ENCODE data around the gene MLKL.
"Not testable (repeated sequence)": the region's sequence is repeated elsewhere in the genome, so short reads cannot be mapped to it uniquely, and the experiment has no call there.

Gene MLKL

DNA sequence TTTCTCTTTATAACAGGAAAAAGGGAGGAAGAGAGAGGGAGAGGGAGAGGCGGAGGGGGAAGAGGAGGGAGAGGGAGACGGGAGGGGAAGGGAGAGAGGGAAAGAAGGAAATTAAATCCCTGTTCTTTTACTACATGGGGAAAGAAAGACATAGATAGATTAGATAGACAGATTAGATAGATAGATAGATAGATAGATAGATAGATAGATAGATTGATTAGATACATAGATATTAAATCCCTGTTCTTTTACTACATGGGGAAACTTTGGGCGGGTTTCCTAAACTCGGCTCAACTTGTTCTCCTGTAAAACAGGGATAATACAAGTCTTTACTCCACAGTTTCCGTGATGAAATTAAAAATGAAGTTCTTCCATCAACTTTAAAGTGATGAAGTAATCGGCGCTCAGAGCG is 34.6 kb downstream of the MLKL start:
- Mint-ChIP-seq H3K36me3 (ENCODE audit: low read depth) (peaks cover 50% of the 10 kb centered on the region), H3K27ac (peak overlapping the region; percentile 95), H3K4me3 (peak overlapping the region; percentile 90), H3K9me3 (no peaks in the 10 kb centered on the region), H3K4me1 (ENCODE audit: low read depth) (peaks cover 33% of the 10 kb centered on the region), H3K27me3 (ENCODE audit: low read depth) (no peaks in the 10 kb centered on the region)
- no peak for DNase-seq (ENCODE audit: low spot score)

DNA sequence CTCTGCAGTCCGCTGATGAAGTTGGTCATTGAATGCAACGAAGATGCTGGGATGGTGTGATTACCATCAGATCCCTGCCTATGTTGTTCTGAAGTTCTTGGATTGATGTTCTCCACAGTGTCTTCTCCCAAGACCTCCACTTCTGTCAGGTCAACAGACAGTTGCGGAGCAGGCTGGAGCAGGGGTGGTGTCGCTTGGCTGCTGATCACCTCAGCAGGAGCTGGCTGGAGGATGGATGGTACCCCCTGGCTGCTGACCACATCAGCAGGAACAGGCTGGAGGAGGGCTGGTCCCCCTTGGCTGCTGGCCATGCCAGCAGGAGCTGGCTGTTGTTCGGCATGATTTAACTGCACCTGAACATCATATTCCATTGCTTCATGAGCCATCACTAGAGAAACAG is 39.6 kb downstream of the MLKL start:
- peak overlapping the region; percentile 18 for H3K4me3 Mint-ChIP-seq
- H3K36me3 Mint-ChIP-seq (ENCODE audit: low read depth), result peaks cover 80% of the 10 kb centered on the region
- peaks cover 59% of the 10 kb centered on the region for H3K4me1 Mint-ChIP-seq (ENCODE audit: low read depth)
- H3K9me3 Mint-ChIP-seq, result no peaks in the 10 kb centered on the region
- DNase-seq (ENCODE audit: low spot score), result no peak
- H3K27ac Mint-ChIP-seq, result no peak overlapping the region
- no peaks in the 10 kb centered on the region for H3K27me3 Mint-ChIP-seq (ENCODE audit: low read depth)

DNA sequence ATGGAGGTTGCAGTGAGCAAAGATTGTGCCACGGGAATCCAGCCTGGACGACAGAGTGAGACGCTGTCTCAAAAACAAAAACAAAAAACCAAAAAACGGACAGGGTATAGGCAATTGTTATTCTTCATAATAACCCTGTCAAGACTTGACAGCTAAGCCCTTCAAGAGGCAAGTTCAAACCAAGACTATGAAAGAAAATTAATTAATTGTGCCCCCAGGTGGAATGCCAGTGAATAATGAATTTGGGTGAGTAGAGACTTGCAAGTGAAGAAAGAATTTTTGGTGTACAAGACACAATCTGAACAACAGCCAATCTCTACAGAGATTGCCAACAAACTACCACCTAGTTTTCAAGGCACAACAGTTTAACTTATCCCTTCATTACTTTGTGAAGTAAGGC is 40.3 kb downstream of the MLKL start:
- no peaks in the 10 kb centered on the region for H3K9me3 Mint-ChIP-seq
- peaks cover 82% of the 10 kb centered on the region for H3K36me3 Mint-ChIP-seq (ENCODE audit: low read depth)

DNA sequence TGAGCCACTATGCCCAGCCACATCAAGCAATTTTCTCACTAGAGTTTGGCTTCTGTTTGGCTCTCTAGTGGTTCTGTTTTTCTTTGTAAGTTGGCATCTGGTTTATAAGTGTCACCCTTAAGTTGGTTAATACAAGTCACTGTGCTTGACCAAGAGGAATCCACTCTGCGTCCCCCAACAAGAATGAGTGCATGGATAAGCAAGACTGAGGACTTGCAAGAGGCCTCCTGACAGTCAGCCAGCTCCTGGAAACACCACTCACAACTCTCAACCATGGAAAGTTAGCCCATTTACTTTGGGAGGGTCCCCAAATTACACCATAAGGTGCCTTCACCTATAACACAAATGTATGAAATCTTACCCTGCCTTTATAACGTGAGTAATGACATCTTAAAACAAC is 41.6 kb downstream of the MLKL start:
- Mint-ChIP-seq H3K27ac (no peak overlapping the region), H3K36me3 (ENCODE audit: low read depth) (peaks cover 80% of the 10 kb centered on the region), H3K4me1 (ENCODE audit: low read depth) (peaks cover 60% of the 10 kb centered on the region), H3K4me3 (peak overlapping the region; percentile 32), H3K27me3 (ENCODE audit: low read depth) (no peaks in the 10 kb centered on the region), H3K9me3 (no peaks in the 10 kb centered on the region)
- DNase-seq (ENCODE audit: low spot score), result no peak

More for the DNA sequence above, 40.3 kb downstream of the MLKL start:
- Mint-ChIP-seq H3K4me3 (peak overlapping the region; percentile 61), H3K27me3 (ENCODE audit: low read depth) (no peaks in the 10 kb centered on the region), H3K4me1 (ENCODE audit: low read depth) (peaks cover 61% of the 10 kb centered on the region), H3K27ac (no peak overlapping the region)
- no peak for DNase-seq (ENCODE audit: low spot score)

DNA sequence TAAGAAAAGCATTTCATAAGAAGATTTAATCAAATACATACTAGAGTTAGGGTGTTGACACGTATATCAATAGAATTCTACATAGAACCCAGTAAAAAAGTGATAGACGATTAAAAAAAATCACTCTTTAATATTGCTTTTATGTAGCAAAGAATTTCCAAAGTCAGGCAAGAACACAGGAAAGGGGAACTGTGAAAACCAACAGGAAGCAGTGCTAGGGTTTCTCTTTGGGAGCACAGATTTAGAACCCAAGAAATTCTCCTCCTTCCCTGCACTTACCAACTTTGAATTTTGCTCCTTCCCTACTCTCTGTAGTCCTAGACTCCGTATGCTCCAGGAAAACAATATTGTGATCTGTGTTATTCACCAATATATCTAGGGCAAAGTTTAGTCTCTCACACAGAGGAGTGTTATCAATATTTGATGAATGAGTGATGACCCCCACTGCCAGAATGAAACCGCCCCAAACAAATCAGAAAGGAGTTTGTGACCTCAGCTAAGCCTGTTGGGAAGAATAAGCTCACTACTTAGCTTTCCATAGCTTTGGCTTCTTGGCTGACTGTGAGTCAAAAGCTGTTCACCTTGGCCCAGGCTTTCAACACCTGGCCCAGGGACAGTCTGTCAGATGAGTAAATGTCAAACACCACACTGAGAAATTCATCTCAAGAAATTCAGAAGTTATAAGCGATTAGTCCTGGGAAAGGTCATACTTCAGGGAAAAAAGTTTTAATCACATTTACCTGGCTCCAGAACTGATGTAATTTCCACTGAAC is 42.6 kb downstream of the MLKL start:
- DNase-seq (ENCODE audit: low spot score), result no peak
- Mint-ChIP-seq H3K27me3 (ENCODE audit: low read depth) (no peaks in the 10 kb centered on the region), H3K4me1 (ENCODE audit: low read depth) (peaks cover 56% of the 10 kb centered on the region), H3K27ac (no peak overlapping the region), H3K9me3 (no peaks in the 10 kb centered on the region), H3K4me3 (peak overlapping the region; percentile 25), H3K36me3 (ENCODE audit: low read depth) (peaks cover 73% of the 10 kb centered on the region)

DNA sequence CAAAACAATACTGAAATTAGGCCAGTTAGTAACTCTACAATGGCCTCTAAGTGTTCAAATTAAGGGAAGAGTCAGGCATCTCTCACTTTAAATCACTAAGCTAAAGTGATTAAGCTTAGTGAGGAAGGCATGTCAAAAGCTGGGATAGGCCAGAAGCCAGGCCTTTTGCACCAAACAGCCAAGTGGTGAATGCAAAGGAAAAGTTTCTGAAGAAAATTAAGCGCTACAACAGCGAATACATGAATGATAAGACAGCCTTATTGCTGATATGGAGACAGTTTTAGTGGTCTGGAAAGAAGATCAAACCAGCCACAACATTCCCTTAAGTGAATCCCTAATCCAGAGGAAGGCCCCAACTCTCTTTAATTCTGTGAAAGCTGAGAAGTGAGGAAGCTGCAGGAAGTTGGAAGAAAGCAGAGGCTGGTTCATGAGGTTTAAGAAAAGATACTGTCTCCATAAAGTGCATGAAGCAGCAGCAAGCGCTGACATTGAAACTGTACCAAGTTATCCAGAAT is 46.1 kb downstream of the MLKL start:
- H3K36me3 Mint-ChIP-seq (ENCODE audit: low read depth), result peaks cover 60% of the 10 kb centered on the region
- no peak overlapping the region for H3K4me3 Mint-ChIP-seq
- H3K27me3 Mint-ChIP-seq (ENCODE audit: low read depth), result no peaks in the 10 kb centered on the region
- H3K27ac Mint-ChIP-seq, result peak overlapping the region; percentile 47
- DNase-seq (ENCODE audit: low spot score), result no peak
- H3K4me1 Mint-ChIP-seq (ENCODE audit: low read depth), result peaks cover 39% of the 10 kb centered on the region
- H3K9me3 Mint-ChIP-seq, result no peaks in the 10 kb centered on the region

DNA sequence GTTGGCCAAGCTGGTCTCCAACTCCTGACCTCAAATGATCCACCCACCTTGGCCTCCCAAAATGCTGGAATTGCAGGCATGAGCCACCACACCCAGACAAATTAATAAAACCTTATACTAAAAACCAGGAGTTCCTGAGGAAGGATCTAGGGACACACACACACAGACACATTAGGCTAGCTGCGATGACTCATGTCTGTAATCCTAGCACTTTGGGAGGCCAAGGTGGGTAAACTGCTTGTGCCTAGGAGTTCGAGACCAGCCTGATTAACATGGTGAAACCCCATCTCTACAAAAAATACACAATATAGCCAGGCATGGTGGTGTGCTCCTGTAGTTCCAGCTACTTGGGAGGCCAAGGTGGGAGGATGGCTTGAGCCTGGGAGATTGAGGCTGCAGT is 47.8 kb downstream of the MLKL start:
- peaks cover 27% of the 10 kb centered on the region for H3K4me1 Mint-ChIP-seq (ENCODE audit: low read depth)
- H3K4me3 Mint-ChIP-seq; H3K27ac Mint-ChIP-seq; H3K27me3 Mint-ChIP-seq (ENCODE audit: low read depth); DNase-seq (ENCODE audit: low spot score); H3K9me3 Mint-ChIP-seq: not testable (repeated sequence)
- H3K36me3 Mint-ChIP-seq (ENCODE audit: low read depth), result peaks cover 53% of the 10 kb centered on the region

DNA sequence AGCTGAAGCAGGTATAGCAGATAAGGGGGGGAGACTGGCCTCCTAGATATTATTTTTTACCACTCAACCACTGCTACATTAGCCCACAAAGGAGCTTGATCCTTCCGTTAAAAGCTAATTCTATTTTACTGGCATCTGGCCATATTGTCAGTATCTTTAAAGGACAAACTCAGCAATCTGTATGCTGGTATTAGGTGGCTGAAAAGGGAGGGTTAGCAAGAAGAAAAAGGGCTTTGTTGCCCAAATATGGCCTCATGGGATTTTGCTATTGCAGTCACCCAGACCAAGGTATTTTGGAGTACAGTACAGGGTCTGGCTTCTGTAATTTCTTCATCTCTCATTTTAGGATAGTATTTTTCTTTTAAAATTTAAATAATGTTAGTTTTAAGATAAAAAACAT is 48.4 kb downstream of the MLKL start:
- Mint-ChIP-seq H3K27me3 (ENCODE audit: low read depth) (no peaks in the 10 kb centered on the region), H3K27ac (no peak overlapping the region), H3K4me3 (no peak overlapping the region), H3K36me3 (ENCODE audit: low read depth) (peaks cover 54% of the 10 kb centered on the region), H3K9me3 (no peaks in the 10 kb centered on the region), H3K4me1 (ENCODE audit: low read depth) (peaks cover 25% of the 10 kb centered on the region)
- DNase-seq (ENCODE audit: low spot score), result no peak

DNA sequence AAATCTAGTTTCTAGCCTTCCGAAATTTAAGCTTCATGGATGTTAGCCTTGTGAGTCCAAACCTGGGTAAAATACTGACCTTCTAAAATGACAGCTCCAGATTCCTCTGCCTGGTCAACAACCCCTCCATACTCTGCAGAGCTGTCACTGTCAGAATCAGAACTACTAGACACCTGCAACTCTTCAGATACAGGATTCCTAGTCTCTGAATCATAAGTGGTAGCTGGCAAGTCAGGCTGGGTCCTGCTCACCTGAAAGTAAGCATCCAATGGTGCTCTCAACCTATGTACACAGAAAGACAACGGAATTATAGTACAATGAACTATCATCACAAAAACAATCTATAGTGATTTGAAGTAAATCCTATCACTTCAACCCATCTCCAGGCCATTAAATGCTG is 48.8 kb downstream of the MLKL start:
- H3K9me3 Mint-ChIP-seq, result no peaks in the 10 kb centered on the region
- no peak overlapping the region for H3K4me3 Mint-ChIP-seq
- H3K4me1 Mint-ChIP-seq (ENCODE audit: low read depth), result peaks cover 23% of the 10 kb centered on the region
- no peak for DNase-seq (ENCODE audit: low spot score)
- no peak overlapping the region for H3K27ac Mint-ChIP-seq
- no peaks in the 10 kb centered on the region for H3K27me3 Mint-ChIP-seq (ENCODE audit: low read depth)
- peaks cover 55% of the 10 kb centered on the region for H3K36me3 Mint-ChIP-seq (ENCODE audit: low read depth)

DNA sequence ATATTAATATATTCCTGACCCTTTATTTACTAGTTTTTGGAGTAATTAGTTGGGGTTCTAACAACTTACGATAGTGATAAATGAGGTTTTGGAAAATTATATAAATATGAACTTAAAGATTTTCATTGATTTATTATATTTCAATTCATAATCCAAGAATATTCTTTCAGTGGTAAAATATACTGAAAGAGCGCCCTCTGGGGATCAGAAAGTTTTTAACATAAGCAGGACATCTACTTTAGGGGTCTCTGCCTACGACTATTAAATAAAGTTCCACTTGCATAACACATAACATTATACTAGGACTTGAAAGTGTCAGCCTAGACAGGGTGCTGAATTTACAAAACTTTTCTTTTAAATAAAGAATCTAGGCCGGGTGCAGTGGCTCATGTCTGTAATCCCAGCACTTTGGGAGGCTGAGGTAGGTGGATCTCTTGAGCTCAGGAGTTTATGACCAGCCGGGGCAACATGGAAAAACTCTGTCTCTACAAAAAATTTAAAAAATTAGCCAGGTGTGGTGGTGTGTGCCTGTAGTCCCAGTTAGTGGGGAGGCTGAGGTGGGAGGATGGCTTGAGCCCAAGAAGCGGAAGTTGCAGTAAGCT is 49.6 kb downstream of the MLKL start:
- H3K9me3 Mint-ChIP-seq, result no peaks in the 10 kb centered on the region
- no peak overlapping the region for H3K27ac Mint-ChIP-seq
- no peak for DNase-seq (ENCODE audit: low spot score)
- no peak overlapping the region for H3K4me3 Mint-ChIP-seq
- peaks cover 54% of the 10 kb centered on the region for H3K36me3 Mint-ChIP-seq (ENCODE audit: low read depth)
- no peaks in the 10 kb centered on the region for H3K27me3 Mint-ChIP-seq (ENCODE audit: low read depth)
- peaks cover 17% of the 10 kb centered on the region for H3K4me1 Mint-ChIP-seq (ENCODE audit: low read depth)

DNA sequence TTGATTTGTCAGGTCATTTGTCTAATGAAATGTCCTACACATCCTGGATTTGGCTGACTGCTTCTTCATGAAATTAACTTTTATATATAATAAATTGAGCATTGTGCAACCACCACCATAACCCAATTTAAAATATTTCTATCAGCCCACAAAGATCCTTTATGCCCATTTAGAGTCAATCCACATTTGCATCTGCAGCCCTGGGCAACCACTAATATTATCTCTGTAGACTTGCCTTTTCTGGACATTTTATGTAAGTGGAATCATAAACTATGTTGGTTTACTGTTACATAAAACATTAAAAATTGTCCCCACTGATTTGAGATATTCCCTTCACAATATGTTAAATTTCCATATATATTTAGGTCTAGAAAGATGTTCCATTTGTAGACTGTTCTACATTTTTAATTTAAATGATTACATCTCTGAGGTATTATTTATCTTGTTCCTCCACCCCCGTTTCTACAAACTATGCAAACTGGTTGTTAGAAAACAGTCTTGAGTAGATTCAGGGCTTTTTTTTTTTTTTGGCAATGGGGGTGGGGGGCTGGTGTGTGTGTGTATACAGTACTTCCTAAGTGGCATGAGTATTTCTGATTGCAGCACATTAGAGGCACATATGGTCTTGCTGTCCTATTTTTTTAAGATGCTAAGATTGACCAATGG is 50.7 kb downstream of the MLKL start:
- DNase-seq (ENCODE audit: low spot score), result no peak
- Mint-ChIP-seq H3K27ac (no peak overlapping the region), H3K4me1 (ENCODE audit: low read depth) (peaks cover 15% of the 10 kb centered on the region), H3K9me3 (no peaks in the 10 kb centered on the region), H3K36me3 (ENCODE audit: low read depth) (peaks cover 49% of the 10 kb centered on the region), H3K4me3 (no peak overlapping the region), H3K27me3 (ENCODE audit: low read depth) (no peaks in the 10 kb centered on the region)

DNA sequence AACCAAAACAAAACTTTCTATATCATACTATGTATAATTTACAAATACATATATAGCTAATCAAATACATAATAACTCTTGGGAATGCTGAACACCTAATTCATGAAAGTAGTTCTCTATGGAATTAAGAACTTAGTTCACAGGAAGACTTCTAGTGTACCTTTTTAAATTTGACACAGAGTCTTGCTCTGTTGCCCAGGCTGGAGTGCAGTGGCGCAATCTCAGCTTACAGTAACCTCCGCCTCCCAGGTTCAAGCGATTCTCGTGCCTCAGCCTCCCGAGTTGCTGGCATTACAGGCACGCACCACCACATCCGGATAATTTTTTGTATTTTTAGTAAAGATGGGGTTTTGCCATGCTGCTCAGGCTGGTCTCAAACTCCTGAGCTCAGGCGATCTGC is 58.7 kb downstream of the MLKL start:
- DNase-seq (ENCODE audit: low spot score), result no peak
- Mint-ChIP-seq H3K36me3 (ENCODE audit: low read depth) (peaks cover 48% of the 10 kb centered on the region), H3K27ac (no peak overlapping the region), H3K9me3 (no peaks in the 10 kb centered on the region), H3K4me1 (ENCODE audit: low read depth) (peaks cover 1% of the 10 kb centered on the region), H3K4me3 (no peak overlapping the region), H3K27me3 (ENCODE audit: low read depth) (no peaks in the 10 kb centered on the region)

DNA sequence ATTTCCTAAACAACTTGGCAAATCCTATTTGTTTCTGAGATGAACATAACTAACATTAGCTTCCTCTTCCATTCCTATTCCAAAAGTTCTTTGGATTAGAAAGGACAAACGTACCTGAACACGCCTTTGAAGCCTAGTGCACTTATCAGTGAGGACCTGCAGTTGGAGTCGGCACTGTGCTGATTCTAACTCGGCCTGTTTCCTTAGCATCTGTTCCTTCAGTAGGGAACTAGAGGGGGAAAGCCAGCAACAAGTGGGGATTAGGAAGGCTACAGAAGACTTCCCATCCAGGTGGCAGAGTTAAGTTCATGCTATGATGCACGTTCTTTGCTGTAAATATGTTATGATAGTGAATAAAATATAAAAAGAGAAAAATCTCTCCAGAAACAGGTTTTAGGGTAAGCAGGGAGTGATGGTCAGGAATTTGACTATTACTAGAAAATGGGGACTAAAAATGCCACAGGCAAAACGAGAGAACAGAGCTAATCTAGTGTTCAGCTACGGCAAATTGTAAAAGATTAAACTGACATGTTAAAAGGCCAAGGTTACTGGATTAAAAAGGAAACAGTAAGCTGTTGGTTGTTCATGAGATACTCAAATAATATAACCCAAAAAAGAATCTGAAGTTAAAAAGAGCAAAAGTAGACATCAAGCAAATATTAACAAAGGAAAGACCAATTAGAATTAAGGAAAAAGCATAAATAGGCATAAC is 62.8 kb downstream of the MLKL start:
- no peak for DNase-seq (ENCODE audit: low spot score)
- Mint-ChIP-seq H3K9me3 (no peaks in the 10 kb centered on the region), H3K4me3 (no peak overlapping the region), H3K27me3 (ENCODE audit: low read depth) (no peaks in the 10 kb centered on the region), H3K27ac (no peak overlapping the region), H3K36me3 (ENCODE audit: low read depth) (peaks cover 44% of the 10 kb centered on the region), H3K4me1 (ENCODE audit: low read depth) (peaks cover 1% of the 10 kb centered on the region)

DNA sequence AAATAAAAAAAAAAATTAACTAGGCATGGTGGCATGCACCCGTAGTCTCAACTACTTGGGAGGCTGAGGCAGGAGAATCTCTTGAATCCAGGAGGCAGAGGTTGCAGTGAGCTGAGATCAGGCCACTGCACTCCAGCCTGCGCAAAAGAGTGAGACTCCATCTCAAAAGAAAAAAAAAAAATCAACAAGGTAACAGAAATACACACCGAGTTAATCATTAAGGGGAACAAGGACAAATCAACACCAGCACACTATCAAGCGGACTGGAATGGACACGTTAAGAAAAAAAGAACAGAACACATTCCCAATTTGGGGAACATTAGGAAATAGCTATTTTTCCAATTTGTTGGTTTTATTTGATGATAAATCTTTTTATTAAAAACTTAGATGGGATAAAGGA is 65.4 kb downstream of the MLKL start:
- Mint-ChIP-seq H3K27me3 (ENCODE audit: low read depth) (no peaks in the 10 kb centered on the region), H3K4me1 (ENCODE audit: low read depth) (peaks cover 1% of the 10 kb centered on the region), H3K27ac (no peak overlapping the region), H3K9me3 (no peaks in the 10 kb centered on the region), H3K36me3 (ENCODE audit: low read depth) (peaks cover 53% of the 10 kb centered on the region), H3K4me3 (no peak overlapping the region)
- DNase-seq (ENCODE audit: low spot score), result no peak

Data from T-helper 2 cell treated with Interferon-gamma antibody and Interleukin-4, amounts not matched to agents 5 μg/mL and 100 μg/mL, for 36 hours (primary cell).